GM12801 (cell line): ENCODE data around the gene MYOT.

ENCODE experiments used
- TF ChIP-seq, protein P1 (sequence below): IDR thresholded peaks from one replicate; pipeline ENCODE4 v1.5.1; 2011; ENCODE audit warnings: control low read depth; ENCODE audit not compliant: insufficient read length; ENCODE audit errors: extremely low read depth

The MYOT gene

DNA sequence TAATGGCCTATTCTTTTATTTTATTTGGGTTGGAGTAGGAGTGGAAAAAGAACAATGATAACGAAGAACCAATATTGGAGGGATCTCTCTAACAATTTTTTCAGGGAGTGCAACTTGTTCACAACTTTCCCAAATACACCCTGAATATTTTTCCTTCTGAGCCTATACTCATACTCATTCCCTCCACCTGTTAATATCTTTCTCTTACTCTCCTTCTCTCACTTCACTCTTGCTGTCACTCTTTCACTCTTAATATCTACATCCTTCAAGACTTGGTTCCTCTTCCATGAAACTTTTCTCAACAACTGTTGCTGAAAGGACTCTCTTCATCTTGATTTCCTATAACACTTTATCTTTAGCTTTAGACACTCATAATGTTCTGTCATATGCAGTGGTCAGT lies 39.0 kb upstream of the MYOT start:
- TF ChIP-seq, protein P1, sequence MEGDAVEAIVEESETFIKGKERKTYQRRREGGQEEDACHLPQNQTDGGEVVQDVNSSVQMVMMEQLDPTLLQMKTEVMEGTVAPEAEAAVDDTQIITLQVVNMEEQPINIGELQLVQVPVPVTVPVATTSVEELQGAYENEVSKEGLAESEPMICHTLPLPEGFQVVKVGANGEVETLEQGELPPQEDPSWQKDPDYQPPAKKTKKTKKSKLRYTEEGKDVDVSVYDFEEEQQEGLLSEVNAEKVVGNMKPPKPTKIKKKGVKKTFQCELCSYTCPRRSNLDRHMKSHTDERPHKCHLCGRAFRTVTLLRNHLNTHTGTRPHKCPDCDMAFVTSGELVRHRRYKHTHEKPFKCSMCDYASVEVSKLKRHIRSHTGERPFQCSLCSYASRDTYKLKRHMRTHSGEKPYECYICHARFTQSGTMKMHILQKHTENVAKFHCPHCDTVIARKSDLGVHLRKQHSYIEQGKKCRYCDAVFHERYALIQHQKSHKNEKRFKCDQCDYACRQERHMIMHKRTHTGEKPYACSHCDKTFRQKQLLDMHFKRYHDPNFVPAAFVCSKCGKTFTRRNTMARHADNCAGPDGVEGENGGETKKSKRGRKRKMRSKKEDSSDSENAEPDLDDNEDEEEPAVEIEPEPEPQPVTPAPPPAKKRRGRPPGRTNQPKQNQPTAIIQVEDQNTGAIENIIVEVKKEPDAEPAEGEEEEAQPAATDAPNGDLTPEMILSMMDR, result no peak

- TF ChIP-seq, protein P1, result no peak
Measured at GRCh38 chr5:137831105-137831504, 36.6 kb upstream of the MYOT start.

- TF ChIP-seq, protein P1, result no peak
Measured at GRCh38 chr5:137831526-137831925, 36.1 kb upstream of the MYOT start.

GRCh38 chr5:137832416-137832815 lies 35.2 kb upstream of the MYOT start:
- TF ChIP-seq, protein P1, result no peak

GRCh38 chr5:137833463-137833862 lies 34.2 kb upstream of the MYOT start:
- TF ChIP-seq, protein P1, result no peak

GRCh38 chr5:137834498-137835049 lies 33.1 kb upstream of the MYOT start:
- TF ChIP-seq, protein P1, result no peak

GRCh38 chr5:137836298-137836697 lies 31.4 kb upstream of the MYOT start:
- TF ChIP-seq, protein P1, result no peak
